Measurements from ENCODE around the gene PRR18.
A peak's percentile ranks its signal among the peaks of the same experiment; 100 is the strongest.

Gene PRR18

DNA sequence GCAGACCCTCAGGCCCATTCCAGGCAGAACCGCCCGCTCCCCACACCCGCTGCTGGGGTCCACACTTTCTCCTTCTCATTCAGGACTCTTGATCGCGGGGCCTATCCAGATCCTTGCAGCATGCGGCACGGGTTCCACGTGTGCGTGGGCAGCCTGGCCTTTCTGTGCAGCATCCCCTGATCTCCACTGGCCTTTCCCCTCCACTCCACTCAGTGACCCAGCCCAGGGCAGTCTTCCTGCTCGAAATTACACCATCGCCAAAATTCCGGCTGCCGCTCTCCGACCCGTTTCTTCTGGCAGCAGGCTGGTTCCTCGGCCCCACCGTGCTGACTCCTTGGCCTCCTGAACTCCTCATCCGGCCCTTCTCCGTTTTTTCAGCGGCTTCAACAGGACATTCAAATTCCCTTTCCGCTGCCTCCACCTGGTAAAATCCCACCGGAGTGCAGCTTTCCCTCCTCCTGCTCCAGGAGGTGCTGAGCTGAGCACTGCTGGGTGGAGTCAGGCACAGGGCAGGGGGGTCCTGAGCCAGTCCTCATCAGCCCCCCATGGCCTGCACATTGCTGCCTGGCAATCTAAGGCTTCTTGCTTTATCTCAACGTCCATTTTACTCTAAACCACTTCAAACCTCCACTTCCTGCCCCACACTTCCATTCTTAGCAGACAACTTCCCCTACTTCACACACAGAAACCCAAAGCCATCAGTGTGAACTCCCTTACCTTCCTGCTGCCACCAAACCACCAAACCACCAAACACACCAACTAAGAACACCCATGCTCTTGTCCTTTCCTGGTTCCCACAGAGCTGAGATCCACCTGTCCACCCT, 25.2 kb upstream of the PRR18 start:
- peak in 1 of 2 donors; percentile 13 for DNase-seq (ENCODE audit: low read depth in 2 of 2)

DNA sequence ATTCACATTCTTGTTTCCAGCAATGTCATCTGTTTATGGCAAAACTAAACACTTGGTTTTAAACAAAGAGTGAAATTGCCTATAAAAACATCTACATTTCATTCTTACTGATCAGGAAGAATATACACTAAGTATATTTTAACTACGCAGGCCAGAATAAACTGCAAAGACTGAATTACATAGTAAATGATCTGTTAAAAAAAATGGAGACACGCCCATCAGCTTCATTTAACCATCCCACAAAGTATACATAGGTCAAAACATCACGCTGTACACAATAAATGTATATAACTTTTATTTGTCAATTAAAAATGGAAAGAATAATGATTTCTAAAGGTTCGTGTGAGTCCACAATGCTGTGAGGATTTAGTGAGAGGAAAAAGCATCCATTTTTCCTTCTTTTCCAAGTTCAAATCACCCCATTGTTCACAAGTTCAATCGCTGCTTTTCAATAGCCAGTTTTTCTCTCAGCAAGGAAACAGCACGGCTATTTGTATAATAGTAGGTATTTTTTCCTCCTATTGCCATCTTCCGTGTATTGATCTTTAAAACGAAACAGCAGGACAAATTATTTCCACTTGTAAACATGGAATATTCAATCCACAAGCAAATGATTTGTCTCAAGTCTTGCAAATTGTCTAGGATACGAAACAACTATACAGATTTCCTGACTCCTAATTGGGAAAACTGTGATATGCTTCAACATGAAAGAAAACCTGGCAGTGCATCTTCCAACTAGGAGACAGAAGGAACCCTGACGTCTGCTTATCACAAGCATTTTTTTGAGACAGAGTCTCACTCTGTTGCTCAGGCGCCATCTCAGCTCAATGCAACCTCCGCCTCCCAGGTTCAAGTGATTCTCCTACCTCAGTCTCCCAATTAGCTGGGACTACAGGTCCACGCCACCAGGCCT, 23.6 kb upstream of the PRR18 start:
- DNase-seq (ENCODE audit: low read depth in 2 of 2) = no peak

DNA sequence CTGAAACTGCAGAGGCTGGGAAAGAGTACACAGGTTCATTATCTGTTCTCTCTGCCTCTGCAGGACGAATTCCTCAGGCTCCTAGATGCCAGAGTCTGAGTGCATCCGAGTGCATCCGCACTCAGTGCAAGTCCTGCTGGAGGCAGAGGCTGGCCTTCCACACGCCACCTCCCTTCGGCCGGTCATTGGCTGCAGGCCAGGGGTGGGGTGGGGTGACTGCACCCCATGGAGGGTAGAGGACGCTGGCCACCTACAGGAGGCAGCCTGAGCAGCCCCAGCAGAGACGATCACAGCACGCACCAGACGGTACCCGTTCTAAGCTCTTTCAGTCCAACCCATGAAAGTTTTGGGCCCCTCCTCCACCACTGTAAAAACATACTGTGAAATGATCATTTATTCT, 22.4 kb upstream of the PRR18 start:
- DNase-seq (ENCODE audit: low read depth in 2 of 2) = no peak

DNA sequence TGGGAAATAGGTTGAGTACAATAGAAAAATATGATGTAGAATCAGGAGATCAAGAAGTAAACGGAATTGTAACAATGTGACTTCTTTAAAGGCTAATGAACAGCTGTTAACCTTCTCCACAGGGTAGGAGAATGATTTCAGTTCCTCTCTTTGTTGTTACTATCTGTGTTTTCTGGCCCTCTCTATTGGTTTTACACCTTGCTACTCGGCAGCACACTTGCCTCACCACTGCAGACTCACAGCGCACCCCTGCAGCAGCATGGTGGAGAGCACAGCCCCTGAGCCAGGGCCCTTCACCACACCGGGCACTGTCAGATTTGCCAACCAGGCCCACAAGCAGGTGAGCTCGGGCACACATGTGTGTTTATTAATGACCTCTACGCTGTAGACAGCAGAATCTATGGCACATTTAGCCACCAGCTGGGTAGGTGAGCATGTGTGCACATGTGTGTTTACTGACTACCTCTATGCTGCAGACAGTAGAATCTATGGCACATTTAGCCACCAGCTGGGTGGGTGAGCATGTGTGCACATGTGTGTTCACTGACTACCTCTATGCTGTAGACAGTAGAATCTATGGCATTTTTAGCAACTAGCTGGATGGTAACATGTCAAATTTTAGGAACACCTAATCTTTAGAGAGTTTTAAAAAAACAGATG, 17.3 kb upstream of the PRR18 start:
- no peak for DNase-seq (ENCODE audit: low read depth in 2 of 2)

DNA sequence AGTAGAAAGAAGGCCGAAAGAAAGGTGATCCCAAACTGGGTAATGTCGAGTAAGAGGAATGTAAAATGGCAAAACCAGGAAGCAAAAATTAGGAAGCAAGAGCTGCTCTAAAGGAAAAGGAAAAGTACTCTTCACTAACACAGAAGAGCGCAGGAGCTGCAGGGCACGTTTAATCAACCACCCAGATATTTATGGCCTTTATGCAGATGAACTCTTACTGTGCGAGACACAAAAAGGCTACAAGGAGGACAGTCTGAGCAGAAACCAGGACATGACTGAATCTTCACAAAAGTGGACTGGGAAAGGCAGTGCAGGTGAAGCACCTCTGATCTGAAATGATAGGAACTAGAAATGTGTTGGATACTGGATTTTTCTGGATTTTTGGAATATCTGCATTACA, 15.2 kb upstream of the PRR18 start:
- DNase-seq (ENCODE audit: low read depth in 2 of 2) = no peak

DNA sequence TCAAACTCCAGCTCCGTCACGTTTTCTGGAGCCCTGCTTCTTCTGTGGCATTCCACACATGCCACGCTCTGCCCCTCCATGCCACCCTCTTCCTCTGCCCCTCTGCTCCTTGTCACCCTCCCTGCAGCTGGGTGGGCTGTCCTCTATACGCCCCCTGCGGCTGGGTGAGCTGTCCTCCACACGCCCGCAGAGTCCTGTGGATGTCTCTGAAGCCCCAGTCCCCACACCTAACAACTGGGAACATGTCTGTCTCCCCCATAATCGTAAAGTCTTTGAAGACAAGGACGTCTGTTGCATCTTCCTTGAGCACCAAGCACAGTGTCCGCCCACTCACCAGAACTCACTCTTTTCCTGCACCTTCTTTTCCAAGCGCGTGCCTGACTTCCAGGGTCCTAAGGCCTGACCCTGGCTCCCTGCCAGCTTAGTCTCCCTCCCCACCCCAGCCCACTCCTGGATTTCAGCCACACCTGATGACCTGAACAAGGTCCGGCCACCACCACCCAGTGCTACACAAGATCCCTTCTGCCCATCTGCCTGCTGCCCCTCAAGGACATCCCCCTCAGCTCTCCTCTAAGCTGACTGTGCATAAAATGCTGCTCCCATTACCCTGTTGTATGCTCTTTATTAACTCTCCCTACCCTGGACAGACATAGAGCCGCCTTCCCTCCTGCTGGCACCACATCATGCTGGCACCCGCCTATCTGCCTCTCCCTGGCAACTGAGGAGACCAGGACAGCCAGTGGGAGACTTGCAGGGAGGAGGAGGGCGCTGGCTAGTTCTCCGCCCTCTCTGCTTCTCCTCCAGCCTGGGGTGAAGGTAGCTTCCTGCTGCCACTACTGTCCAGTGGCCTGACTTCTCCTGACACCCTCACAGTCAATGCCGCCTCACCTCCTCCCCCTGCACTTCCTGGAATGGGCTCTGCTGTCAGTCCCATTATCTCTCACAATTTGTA, 10.7 kb upstream of the PRR18 start:
- DNase-seq (ENCODE audit: low read depth in 2 of 2) = no peak

DNA sequence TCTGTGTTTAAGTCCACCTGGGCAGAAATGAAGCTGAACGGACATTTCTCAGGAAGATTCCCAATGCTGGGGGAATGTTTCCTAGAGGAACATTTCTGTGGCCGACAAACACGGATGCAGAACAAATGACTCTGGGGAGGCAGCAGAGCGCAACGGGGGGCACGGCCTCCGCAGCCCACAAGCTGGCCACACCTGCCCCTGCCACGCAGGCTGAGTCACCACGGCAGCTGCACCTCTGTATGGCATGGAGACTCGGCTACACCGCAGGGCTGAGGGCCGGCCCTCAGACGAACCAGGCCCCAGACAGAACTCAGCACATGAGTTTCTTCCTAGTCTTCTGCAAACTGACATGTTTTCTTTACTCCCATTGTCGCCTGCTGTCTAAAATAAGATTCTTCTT, 10.0 kb upstream of the PRR18 start:
- DNase-seq (ENCODE audit: low read depth in 2 of 2) = no peak

DNA sequence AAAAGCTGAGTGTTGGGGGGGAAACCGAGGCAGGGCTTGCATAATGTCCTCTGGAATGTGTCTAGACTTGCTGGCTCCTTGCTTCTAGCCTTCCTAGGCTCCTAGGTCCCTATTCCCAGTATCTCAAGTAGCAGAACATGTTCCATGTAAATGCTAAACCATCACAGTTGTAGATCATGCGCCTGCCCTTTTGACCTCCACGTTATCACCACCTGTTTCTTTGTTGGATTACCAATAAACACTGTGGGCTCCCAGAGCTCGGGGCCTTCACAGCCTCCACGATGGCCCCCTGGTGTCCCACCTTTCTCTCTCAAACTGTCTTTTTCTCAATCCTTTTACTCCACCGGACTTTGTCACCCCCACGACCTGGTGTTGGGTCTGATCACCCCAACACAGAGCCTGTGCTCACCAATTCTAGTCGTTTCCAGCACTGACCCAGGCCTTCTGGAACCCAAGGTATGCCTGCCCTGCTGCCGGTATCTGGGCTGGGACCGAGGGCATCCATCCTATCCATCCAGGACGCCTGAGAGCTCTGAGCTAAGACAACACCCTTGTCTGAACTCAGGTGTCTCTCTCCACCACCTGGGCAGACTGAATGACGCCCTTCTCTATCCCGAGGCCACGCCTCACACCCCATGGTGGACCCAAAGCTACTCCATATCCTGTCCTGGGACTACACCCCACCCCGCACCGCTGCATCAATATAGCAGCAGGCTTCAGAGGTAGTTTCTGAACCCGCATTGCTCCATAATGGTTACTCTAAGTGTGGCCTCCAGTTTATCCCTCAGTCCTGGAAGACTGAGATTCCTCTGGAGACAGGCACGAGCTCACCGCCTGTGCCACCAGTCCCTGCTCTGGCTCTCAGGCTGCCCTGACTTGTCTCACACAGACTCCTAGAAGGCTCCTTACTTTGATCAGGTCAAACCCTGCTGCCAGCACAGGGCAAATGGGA, 9.3 kb upstream of the PRR18 start:
- no peak for DNase-seq (ENCODE audit: low read depth in 2 of 2)

DNA sequence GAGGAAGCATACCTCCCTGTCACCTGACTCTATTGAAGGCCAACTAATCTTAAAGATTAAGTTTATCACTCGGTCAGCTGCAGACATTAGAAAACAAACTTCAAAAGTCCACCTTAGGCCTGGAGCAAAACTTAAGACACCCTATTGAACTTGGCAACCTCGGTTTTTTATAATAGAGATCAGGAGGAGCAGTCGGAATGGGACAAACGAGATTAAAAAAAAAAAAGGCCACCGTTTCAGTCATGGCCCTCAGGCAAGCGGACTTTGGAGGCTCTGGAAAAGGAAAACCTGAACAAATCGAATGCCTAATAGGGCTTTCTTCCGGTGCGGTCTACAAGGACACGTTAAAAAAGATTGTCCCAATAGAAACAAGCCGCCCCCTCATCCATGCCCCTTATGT, 7.2 kb upstream of the PRR18 start:
- DNase-seq (ENCODE audit: low read depth in 2 of 2) = no peak

DNA sequence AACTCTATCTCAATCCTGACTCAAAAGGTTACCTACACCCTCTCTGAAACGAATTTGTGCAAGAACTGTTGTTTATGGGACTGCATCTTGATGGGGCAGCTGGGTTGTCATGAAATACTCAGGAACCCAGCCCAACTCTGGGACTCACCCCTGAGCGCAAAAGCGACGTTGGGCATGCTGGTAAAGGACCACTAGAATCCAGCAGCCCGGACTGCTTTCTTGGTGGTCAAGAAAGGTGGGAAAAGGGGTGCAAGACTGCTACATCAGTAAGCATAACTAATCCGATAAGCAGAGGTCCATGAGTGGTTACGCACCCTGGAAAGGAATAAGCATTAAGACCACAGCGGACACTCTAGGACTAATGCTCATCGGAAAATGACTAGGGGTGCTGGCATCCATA, 6.3 kb upstream of the PRR18 start:
- DNase-seq (ENCODE audit: low read depth in 2 of 2) = no peak

DNA sequence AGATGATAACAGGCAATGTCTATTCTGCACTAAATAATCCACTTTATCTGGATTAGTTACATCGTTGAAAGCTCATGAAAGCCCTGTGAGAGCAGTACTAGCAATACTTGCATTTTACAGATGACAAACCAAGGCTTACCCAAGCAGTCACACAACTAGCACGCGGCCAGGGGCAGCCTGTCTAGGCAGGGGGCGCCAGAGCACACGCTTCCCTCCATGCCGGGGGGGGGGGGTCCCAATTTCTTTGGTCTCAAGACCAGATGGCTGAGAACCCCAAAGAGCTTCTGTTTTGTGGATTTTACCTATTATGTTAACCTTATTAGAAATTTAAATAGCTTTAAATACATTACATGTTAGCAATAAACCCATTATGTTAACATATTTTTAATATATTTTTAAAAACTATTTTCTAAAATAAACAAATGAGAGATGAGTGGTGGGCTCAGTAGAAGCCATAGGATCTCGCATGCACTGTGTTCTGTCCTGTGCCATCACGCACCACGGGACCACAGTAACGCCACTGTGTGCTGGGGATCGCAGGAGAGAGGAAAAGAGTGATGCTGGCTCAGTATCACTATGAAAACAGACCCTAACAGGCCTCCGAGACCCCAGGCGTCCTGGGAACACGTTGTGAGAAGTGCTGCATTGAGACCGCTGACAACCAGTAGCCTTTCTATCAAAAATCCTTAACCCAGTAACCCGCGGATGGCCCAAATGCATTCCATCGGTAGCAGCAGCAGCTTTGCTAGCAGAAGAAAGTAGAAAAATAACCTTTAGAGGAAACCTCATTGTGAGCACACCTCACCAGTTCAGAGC, 5.3 kb upstream of the PRR18 start:
- DNase-seq (ENCODE audit: low read depth in 2 of 2) = peak in 1 of 2 donors; percentile 39

DNA sequence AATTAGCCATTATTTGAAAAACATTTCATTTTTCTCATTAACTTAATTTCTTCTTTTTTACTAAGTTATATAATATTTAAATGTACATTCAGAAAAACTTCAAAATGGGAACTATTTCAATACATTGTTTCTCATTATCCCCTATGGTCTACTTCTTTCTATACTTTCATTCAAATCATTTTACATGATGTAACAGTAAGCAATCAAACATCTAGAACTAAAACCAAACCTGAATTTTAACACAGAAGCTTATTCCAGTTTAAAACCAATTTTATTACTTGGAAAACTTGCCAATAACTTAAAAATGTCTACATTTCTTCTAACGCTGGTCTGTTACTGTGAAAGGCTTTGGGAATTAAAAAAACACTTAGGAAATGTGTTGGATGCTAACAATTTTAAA, 4.6 kb upstream of the PRR18 start:
- no peak for DNase-seq (ENCODE audit: low read depth in 2 of 2)

DNA sequence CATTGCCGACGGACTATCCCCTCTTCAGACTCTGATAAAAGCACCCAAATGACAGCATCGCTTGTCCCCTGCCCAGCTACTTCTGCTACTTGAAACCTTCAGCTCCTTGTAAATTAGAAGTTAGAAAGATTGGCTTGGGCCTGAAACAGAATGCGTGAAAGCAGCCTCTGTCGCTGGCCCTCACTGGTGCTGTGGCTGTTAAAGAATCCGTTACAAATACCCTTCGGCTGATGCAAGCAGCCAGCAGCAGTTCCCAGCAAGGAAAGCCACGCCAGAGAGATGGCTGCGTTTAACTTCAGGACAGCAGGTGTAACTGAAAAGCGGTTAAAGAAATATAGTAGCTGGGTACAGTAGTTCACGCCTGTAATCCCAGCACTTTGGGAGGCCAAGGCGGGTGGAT, 2.4 kb upstream of the PRR18 start:
- no peak for DNase-seq (ENCODE audit: low read depth in 2 of 2)

DNA sequence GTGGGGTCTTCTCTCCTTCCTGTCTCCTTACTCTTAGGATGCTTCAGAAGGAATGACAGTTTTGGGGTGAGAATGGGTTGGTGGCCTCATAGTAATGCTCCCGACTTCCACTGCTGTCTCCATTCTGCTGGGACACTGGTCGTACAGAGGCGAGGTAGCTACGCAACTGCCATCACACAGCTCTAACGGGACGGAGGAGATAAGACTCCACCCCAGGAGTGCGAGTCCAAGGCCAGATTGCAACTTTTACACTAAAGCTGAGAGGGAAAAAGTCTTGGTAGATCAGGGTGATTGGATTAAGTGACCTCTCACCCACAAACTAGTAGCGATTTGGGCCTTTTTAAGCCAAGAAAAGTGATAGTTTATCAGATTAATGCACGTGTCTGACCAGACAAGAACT, 1.8 kb upstream of the PRR18 start:
- no peak for DNase-seq (ENCODE audit: low read depth in 2 of 2)

DNA sequence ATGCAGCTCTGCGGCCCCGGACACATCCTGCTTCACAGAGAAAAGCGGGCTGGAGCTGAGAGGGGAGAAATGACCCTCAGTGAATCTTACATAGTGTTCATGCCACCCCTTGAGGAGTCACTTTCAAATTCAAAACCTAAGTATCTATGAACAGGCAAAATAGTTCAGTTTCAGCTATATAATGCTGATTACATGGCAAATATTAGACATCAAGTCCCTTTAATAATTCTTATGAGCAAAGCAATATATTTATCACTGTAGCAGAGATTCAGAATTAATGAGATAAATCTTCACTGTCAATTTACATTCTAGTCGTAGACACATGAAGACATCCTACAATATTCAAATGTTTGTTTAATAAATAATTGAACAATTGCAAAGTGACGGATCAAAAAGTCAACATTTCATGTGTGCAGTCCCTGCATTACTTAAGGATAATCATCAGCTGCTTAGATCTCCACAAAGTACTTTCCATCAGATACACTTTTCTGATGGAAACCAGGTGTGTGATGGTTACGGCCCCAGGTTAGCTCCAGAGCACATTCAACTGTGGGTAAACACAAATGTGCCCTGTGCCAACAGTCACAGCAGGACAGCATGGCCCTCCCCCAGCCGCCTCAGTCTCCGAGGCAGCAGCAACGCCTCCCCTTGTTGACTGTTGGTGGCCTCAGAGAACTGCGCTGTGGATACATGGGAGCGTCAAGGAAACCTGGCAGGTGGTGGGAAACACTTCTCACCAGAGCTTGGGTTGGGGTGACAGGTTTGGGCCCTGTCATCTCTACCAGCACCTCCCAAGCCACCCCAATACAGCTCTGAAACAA, 787 bp upstream of the PRR18 start:
- DNase-seq (ENCODE audit: low read depth in 2 of 2) = no peak

DNA sequence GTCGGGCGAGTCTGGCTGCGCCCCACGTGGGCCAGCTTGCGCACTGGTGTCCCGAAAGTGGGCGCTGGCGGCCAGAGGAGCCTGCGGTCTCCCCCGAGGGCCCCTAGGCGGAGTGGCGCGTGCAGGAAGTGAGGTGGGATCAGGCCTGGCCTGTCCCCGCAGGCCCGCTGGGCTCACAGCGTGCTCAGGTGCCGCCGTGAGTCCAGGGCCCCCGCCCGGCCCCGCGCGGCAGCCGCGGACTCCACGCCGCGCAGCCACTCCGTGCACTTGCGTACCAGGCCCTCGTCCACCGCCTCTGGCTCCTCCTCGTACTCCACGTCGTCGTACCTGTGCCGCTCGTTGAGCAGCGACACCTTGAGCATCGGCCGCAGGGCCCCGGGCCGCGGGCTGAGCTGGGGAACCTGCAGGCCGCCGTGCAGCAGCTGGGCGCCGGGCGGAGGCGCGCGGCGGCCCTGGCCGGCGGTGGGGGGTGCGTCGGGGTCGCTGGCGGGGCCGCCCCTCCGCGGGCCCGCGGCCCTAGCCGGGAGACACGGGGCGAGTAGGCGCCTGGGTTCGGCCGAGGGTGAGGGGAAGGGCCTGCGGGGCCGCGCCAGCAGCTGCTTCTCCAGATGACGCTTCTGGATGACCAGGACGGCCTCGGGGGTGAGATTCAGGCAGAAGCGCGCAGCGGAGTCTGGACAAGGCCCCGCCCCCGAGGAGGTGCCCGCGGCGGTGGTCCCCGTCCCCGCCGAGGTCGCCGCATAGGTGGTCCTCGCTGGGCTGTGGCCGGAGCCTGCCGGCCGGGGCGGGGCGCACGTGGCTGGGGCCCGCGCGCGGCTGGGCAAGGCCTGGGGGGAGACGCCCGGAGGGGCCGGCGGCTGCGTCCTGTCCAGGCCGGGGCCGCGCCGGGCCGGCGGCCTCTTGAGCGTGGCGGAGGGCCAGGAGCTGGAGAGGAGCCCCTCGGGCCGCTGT, 835 bp downstream of the PRR18 start:
- DNase-seq (ENCODE audit: low read depth in 2 of 2) = no peak

DNA sequence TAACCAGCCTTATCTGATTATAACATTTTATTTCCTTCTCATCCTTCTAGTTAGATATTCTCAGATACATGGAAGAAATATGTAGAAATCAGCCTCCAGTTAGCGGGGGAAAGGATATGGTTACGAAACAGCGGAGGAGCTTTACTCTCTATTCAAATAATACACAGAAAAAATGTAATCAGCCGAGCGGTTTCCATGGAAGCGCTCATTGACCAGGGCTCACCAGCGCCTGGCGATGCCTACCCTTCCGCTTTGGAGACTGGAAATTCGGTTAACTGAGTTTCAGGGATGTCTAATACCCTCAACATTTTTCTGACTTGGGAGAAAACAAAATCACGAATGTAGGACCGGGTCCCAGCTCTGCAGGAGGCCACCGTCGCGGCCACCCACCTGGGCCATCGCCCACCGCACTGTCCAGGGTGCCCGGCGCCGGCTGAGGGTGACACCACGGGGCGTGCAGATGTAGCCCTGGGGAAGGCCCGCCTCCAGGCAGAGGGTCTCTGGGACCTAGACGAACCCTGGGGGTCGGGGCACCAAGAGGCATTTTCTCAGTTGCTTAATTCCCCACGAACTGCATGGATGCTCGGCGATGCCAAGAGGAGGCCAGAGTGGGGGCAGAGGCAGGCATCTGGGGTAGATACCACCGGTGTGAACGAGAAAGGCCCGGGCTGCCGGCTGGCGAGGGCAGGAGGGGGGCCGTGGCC, 1.7 kb downstream of the PRR18 start:
- DNase-seq (ENCODE audit: low read depth in 2 of 2) = no peak

Data from stimulated activated CD4-positive, alpha-beta T cell treated with anti-CD3 and anti-CD28 coated beads, Interleukin-15, amount 100 ng/mL, for 48 hours (primary cell).